Regular cardiac myocyte (primary cell): Measurements from ENCODE around the gene CPN2. TPM values are rescaled to one million over a fixed set of nuclear protein-coding genes. Genes with fewer than 3 reads are reported as not detected.

Source experiments
- total RNA-seq: library from RNA; depleted of rRNA; stranded (reverse); fragments of >200 nt; gene quantifications from 2 replicates; pipeline ENCODE4 v1.2.3, GENCODE V29; 2014

Gene CPN2, protein sequence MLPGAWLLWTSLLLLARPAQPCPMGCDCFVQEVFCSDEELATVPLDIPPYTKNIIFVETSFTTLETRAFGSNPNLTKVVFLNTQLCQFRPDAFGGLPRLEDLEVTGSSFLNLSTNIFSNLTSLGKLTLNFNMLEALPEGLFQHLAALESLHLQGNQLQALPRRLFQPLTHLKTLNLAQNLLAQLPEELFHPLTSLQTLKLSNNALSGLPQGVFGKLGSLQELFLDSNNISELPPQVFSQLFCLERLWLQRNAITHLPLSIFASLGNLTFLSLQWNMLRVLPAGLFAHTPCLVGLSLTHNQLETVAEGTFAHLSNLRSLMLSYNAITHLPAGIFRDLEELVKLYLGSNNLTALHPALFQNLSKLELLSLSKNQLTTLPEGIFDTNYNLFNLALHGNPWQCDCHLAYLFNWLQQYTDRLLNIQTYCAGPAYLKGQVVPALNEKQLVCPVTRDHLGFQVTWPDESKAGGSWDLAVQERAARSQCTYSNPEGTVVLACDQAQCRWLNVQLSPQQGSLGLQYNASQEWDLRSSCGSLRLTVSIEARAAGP
- not detected in 2 replicates for total RNA-seq

GRCh38 chr3:194351080-194351672 is at the start of gene CPN2:
Gene CPN2 (minus strand): TSS chr3:194351328. CDS start chr3:194342702, 8,626 bp downstream.

GRCh38 chr3:194399166-194399565 is 48.0 kb upstream of the CPN2 start, which contains the start of gene GP5:
Gene GP5 (minus strand): TSS chr3:194399266. CDS start chr3:194398282, 984 bp downstream.

DNA sequence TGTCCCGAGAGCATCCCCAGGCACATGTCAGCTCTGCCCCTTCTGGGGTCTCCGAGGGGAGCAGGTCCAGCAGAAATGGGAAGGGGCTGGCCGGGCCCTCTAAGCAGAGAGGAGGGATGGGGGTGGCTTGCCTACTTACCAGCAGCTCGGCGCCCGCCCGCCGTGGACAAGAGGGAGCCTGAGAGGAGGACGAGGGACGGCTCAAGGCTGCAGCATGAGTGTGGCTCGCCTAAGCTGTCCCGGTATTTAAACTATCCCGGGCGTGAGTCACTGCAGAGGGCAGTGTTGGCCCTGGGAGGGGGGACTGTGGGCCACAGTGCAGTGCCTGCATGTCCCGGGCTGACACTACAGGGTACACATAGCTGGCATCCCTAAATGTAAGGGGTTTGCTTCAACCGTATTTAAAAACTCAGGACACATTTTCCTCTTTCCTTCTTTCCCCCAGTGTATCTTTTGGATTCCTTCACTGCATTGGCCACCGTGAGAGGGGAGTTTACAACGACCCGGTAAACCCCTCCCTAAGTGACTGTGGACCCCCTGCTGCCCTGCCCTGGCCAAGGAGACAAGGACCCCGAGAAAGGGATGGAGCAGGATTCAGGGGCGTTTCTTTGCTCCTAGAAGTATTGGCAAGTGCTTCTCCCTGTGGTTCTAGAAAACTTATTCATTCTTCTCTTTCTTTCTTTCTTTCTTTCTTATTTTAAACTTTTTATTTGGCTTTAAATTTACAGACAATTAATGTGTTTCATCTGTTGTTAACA is 18.6 kb upstream of the CPN2 start, which contains the start of gene LRRC15:
TSS of gene LRRC15 (minus strand) at position 222 of the 758 bp plus-strand sequence. CDS start 8,700 bp downstream, outside the sequence.

Other genes with a start within 250 kb of the CPN2 start
- 2.8 and 6.9 TPM in 2 replicates for gene HES1, start 215.2 kb downstream of the CPN2 start, total RNA-seq
- 0.19 and 0.56 TPM in 2 replicates for gene LRRC15, start 18.4 kb upstream of the CPN2 start, total RNA-seq
- gene GP5, start 47.9 kb upstream of the CPN2 start, total RNA-seq: 0.19 and 1.1 TPM in 2 replicates
- 945 and 1,767 TPM in 2 replicates for gene ATP13A3, start 135.7 kb upstream of the CPN2 start, total RNA-seq